ENCODE results near the gene TIMM8A.

DNA sequence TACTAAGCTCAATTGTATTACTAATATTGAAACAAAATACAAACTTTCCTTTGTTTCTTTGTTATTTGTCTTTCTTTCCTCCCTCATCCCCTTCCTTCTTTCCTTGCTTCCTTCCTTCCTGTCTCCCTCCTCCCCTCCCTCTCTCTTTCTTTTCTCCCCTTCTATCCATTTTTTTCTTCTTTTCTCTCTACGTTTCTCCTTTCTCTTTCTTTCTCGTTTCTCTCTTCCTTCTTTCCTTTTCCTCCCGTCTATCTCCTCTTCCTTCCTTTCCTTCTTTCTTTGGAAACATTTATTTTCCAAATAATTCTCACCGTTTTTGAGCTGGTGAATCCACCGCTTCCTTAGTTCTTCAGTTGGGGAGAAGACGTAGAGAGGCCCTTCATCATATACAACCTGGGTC, 21.1 kb upstream of the TIMM8A start:
- no peak for TF ChIP-seq ARNTL (CRISPR knock-in tag; IDR thresholded peaks at IDR 0.05; ENCODE audit: borderline replicate concordance, low read depth)
- TF ChIP-seq, protein P1, sequence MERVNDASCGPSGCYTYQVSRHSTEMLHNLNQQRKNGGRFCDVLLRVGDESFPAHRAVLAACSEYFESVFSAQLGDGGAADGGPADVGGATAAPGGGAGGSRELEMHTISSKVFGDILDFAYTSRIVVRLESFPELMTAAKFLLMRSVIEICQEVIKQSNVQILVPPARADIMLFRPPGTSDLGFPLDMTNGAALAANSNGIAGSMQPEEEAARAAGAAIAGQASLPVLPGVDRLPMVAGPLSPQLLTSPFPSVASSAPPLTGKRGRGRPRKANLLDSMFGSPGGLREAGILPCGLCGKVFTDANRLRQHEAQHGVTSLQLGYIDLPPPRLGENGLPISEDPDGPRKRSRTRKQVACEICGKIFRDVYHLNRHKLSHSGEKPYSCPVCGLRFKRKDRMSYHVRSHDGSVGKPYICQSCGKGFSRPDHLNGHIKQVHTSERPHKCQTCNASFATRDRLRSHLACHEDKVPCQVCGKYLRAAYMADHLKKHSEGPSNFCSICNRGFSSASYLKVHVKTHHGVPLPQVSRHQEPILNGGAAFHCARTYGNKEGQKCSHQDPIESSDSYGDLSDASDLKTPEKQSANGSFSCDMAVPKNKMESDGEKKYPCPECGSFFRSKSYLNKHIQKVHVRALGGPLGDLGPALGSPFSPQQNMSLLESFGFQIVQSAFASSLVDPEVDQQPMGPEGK (CRISPR knock-in tag; IDR thresholded peaks at IDR 0.05; ENCODE audit: borderline replicate concordance): no peak
- no peak for TF ChIP-seq OSR1 (CRISPR knock-in tag; IDR thresholded peaks at IDR 0.05)
- no peak for TF ChIP-seq ZFP30 (CRISPR knock-in tag; IDR thresholded peaks at IDR 0.05)
- TF ChIP-seq ZFP3 (CRISPR knock-in tag; IDR thresholded peaks at IDR 0.05): no peak
- no peak for TF ChIP-seq PPARA (CRISPR knock-in tag; IDR thresholded peaks at IDR 0.05; ENCODE audit: borderline replicate concordance)
- no peak for TF ChIP-seq CSDC2 (CRISPR knock-in tag; IDR thresholded peaks at IDR 0.05)
